K562 (cell line): Measurements from ENCODE around the gene ZNF346. TPM values are rescaled to one million over a fixed set of nuclear protein-coding genes. Genes with fewer than 3 reads are reported as not detected.

Experiments
- ATAC-seq: fragments of 200-7000 bp; cut with Tn5 transposase; 3 replicates; pipeline ENCODE4 v1.9.1; 2020; ENCODE audit warnings: moderate library complexity
- BruUV-seq: library from RNA; stranded (reverse); fragments of 400-500 nt; replicated peaks from 2 replicates; lab custom pipeline; 2021; lab: Mats Ljungman, UMichigan
- CTCF ChIA-PET: fragments of 300-600 bp; formaldehyde crosslinking; extraction: SDS; loops from one replicate; lab custom pipeline; 2021; ENCODE audit warnings: low intra/inter-chr PET ratio; lab: Yijun Ruan, JAX
- POLR2A ChIA-PET: fragments of 300-600, 350-650 bp; sonication (Branson Sonifier 250); formaldehyde crosslinking; extraction: SDS; loops from one replicate; lab custom pipeline; 2021; ENCODE audit warnings: antibody characterized with exemption, inconsistent platforms; lab: Yijun Ruan, JAX
- DNase-seq, 4 experiments: peaks; one replicate each; pipeline versions ENCODE4 v3.0.0 to v3.0.0-alpha.2; 2011 to 2018; ENCODE audit warnings: low spot score in 3 of 4, mixed read lengths in 3 of 4; ENCODE audit errors: extremely low read depth in 1 of 4
- FAIRE-seq: peaks from 2 replicates; lab custom pipeline; 2011; peaks lifted over from hg19 to GRCh38; lab: Jason Lieb, UNC
- H2AFZ ChIP-seq: 2 replicates; pipeline ENCODE4 v1.6.0; 2011; ENCODE audit warnings: low read depth, low read length, control low read depth, inconsistent platforms
- H3K27ac ChIP-seq: fragments of 200-600 bp; 3 replicates; pipeline ENCODE4 v1.8.0; 2011; ENCODE audit warnings: low read depth, mild to moderate bottlenecking, control low read depth, inconsistent platforms, low read length, moderate library complexity, mixed read lengths; ENCODE audit errors: extremely low read depth
- H3K27me3 ChIP-seq, 2 experiments: fragments of 300-600 bp in 1 of 2; 2 replicates in 1 of 2; 3 replicates in 1 of 2; pipeline versions ENCODE4 v1.6.0 to v1.8.0; 2011; ENCODE audit warnings: inconsistent platforms in 2 of 2, low read length in 2 of 2, mild to moderate bottlenecking in 1 of 2, mixed read lengths in 1 of 2, moderate library complexity in 1 of 2; ENCODE audit not compliant: control insufficient read depth in 2 of 2, insufficient read depth in 2 of 2
- H3K36me3 ChIP-seq: fragments of 300-600 bp; 3 replicates; pipeline ENCODE4 v1.8.0; 2011; ENCODE audit warnings: mild to moderate bottlenecking, low read length, inconsistent platforms; ENCODE audit not compliant: control insufficient read depth, insufficient read depth
- H3K4me1 ChIP-seq, 2 experiments: fragments of 200-600 bp in 1 of 2; replicated peaks in 1 of 2; 2 replicates in 1 of 2; 3 replicates in 1 of 2; pipeline versions ENCODE4 v1.5.1 to v1.8.0; 2011; ENCODE audit warnings: inconsistent platforms in 2 of 2, low read length in 2 of 2, mild to moderate bottlenecking in 1 of 2, mixed read lengths in 1 of 2, moderate library complexity in 1 of 2; ENCODE audit not compliant: control insufficient read depth in 2 of 2, insufficient read depth in 2 of 2
- H3K4me2 ChIP-seq: 2 replicates; pipeline ENCODE4 v1.6.1; 2011; ENCODE audit warnings: low read length, control low read depth, inconsistent platforms, mixed read lengths; ENCODE audit not compliant: insufficient read depth
- H3K4me3 ChIP-seq: fragments of 200-600 bp; sonication (generic), shearing (Covaris generic); 2 replicates; pipeline ENCODE4 v1.5.1; 2016; ENCODE audit warnings: control low read depth, inconsistent platforms
- H3K79me2 ChIP-seq: fragments of 200-600 bp; 3 replicates; pipeline ENCODE4 v1.8.0; 2011; ENCODE audit warnings: low read length, inconsistent platforms; ENCODE audit not compliant: control insufficient read depth, insufficient read depth
- H3K9ac ChIP-seq, 2 experiments: 2 replicates each; pipeline versions ENCODE4 v1.6.0 to v1.6.1; 2011; ENCODE audit warnings: low read depth in 2 of 2, low read length in 2 of 2, control low read depth in 1 of 2, inconsistent platforms in 1 of 2, mild to moderate bottlenecking in 1 of 2, mixed read lengths in 1 of 2; ENCODE audit not compliant: insufficient read depth in 1 of 2
- H3K9me1 ChIP-seq: one replicate; pipeline ENCODE4 v1.6.0; 2011; ENCODE audit warnings: inconsistent platforms, mild to moderate bottlenecking, low read length, moderate library complexity; ENCODE audit not compliant: control insufficient read depth, insufficient read depth
- H3K9me3 ChIP-seq: replicated peaks from 2 replicates; pipeline ENCODE4 v1.5.1; 2011; ENCODE audit warnings: low read depth, low read length, inconsistent platforms; ENCODE audit not compliant: control insufficient read depth, insufficient read depth
- H4K20me1 ChIP-seq: replicated peaks from 2 replicates; pipeline ENCODE4 v1.6.1; 2011; ENCODE audit warnings: low read length, inconsistent platforms, mixed read lengths; ENCODE audit not compliant: control insufficient read depth, insufficient read depth
- CXXC5 ChIP-seq: fragments of 250-450 bp; sonication (Bioruptor Pico); IDR thresholded peaks from 2 replicates; pipeline ENCODE4 v1.8.0; 2022; ENCODE audit warnings: inconsistent platforms, mild to moderate bottlenecking, moderate library complexity
- HBP1 ChIP-seq: fragments of 450-650 bp; formaldehyde crosslinking; IDR thresholded peaks from 2 replicates; pipeline ENCODE4 v1.4.0; 2022; ENCODE audit warnings: missing genetic modification characterization
- NKRF ChIP-seq: fragments of 450-650 bp; IDR thresholded peaks from 2 replicates; pipeline ENCODE4 v1.6.1; 2016; ENCODE audit warnings: borderline replicate concordance
- NR1H2 ChIP-seq: sonication (generic); formaldehyde crosslinking; IDR thresholded peaks from 2 replicates; pipeline ENCODE4 v1.4.0; 2020; ENCODE audit warnings: mild to moderate bottlenecking, missing genetic modification reagents
- PHTF2 ChIP-seq: fragments of 250-450 bp; sonication (Bioruptor Pico); IDR thresholded peaks from 2 replicates; pipeline ENCODE4 v1.5.0; 2021; ENCODE audit warnings: mild to moderate bottlenecking
- RBBP5 ChIP-seq: fragments of 200-600 bp; sonication (generic); IDR thresholded peaks from 2 replicates; pipeline ENCODE4 v1.6.1; 2012; ENCODE audit warnings: borderline replicate concordance, mild to moderate bottlenecking, low read length, control low read depth, inconsistent platforms; ENCODE audit not compliant: insufficient read depth, poor library complexity, severe bottlenecking
- SIX5 ChIP-seq, 2 experiments: IDR thresholded peaks; 2 replicates each; pipeline ENCODE4 v1.6.1; 2011; ENCODE audit warnings: low read length in 2 of 2, borderline replicate concordance in 1 of 2, low read depth in 1 of 2, mild to moderate bottlenecking in 1 of 2, moderate library complexity in 1 of 2; ENCODE audit not compliant: insufficient read depth in 1 of 2
- SMAD4 ChIP-seq: fragments of 250-450 bp; sonication (Bioruptor Pico); conservative IDR thresholded peaks from 2 replicates; pipeline ENCODE4 v1.8.0; 2021; ENCODE audit warnings: inconsistent platforms, mild to moderate bottlenecking, moderate library complexity
- STAG1 ChIP-seq: sonication (generic); formaldehyde crosslinking; IDR thresholded peaks from 2 replicates; pipeline ENCODE4 v1.5.0; 2020; ENCODE audit warnings: missing genetic modification reagents, borderline replicate concordance
- THAP12 ChIP-seq: fragments of 250-450 bp; sonication (Bioruptor Pico); IDR thresholded peaks from 2 replicates; pipeline ENCODE4 v1.9.0; 2021; ENCODE audit warnings: mild to moderate bottlenecking, inconsistent platforms
- ZBTB26 ChIP-seq: fragments of 450-650 bp; formaldehyde crosslinking; IDR thresholded peaks from 2 replicates; pipeline ENCODE4 v1.4.0; 2022; ENCODE audit warnings: missing genetic modification characterization
- ZNF354B ChIP-seq: fragments of 250-450 bp; sonication (Bioruptor Pico); IDR thresholded peaks from 2 replicates; pipeline ENCODE4 v1.4.0; 2020
- ZNF586 ChIP-seq: fragments of 450-650 bp; formaldehyde crosslinking; conservative IDR thresholded peaks from 2 replicates; pipeline ENCODE4 v1.4.0; 2020; ENCODE audit warnings: mild to moderate bottlenecking, moderate library complexity
- ZNF695 ChIP-seq: fragments of 450-650 bp; formaldehyde crosslinking; IDR thresholded peaks from 2 replicates; pipeline ENCODE4 v1.4.0; 2020; ENCODE audit warnings: mild to moderate bottlenecking, moderate library complexity
- WGBS: fragments of 100-300 bp; shearing (Covaris generic); methylation state at CpG from one replicate; pipeline ENCODE4 v1.1.6; 2016; ENCODE audit warnings: low coverage, mixed read lengths; ENCODE audit not compliant: insufficient coverage; ENCODE audit errors: missing lambda C conversion rate; 5-methylcytosine and 5-hydroxymethylcytosine counted together
- in situ Hi-C: fragments of 300-500 bp; cut with MboI; formaldehyde crosslinking; loops from 4 replicates; pipeline ENCODE4 v1.15.0; 2018; ENCODE audit warnings: inconsistent platforms, mixed read lengths
- intact Hi-C: fragments of 100-400 bp; cut with micrococcal nuclease; formaldehyde crosslinking; loops from 2 replicates; pipeline ENCODE4 v1.14.2; 2022
- polyA plus RNA-seq, 8 experiments: library from polyadenylated mRNA; depleted of rRNA in 4 of 8; stranded (reverse) in 5 of 8; unstranded in 3 of 8; fragments of >200 nt; fragmentation: Nextera tagmentation in 2 of 8; fragmentation: Illumina TruSeq in 1 of 8; extraction: Ambion mirVana in 2 of 8; extraction: Trizol in 1 of 8; gene quantifications; 2 replicates each; pipeline versions ENCODE4 v1.2.1 to v1.2.3, GENCODE V29; 2011 to 2014; ENCODE audit warnings: inconsistent platforms in 1 of 8, missing spikeins in 1 of 8
- total RNA-seq, 7 experiments: library from RNA; depleted of rRNA in 6 of 7; stranded (reverse); fragments of >200 nt in 6 of 7; fragmentation: Illumina TruSeq in 2 of 7; extraction: Trizol in 2 of 7; gene quantifications; 2 replicates each; pipeline versions ENCODE4 v1.2.1 to v1.2.3, GENCODE V29; 2011 to 2021; ENCODE audit warnings: low replicate concordance in 1 of 7

ZNF346 gene
- total and polyA plus RNA-seq, 9 of the 15 experiments (the other 6 are each of a cell fraction or from before 2014, with no cell fraction given): 5.0 to 25.1 (median 20.1) TPM

GRCh38 chr5:177035976-177036375, 13.5 kb downstream of the ZNF346 start (continued):
- TF ChIP-seq NKRF: no peak
- TF ChIP-seq, all 486 proteins: peak for 0

GRCh38 chr5:177036443-177036842, 13.9 kb downstream of the ZNF346 start:
- Histone ChIP-seq H4K20me1 (no peaks in the 10 kb centered on the region; the same call in 1 of the 2 replicates), H2AFZ (no peak overlapping the region), H3K27me3 (no peaks in the 10 kb centered on the region), H3K9ac (peak overlapping the region in 1 of 2 experiments; percentile 15; a peak in 1 of 4 replicates), H3K4me2 (no peak overlapping the region), H3K27ac (no peak overlapping the region), H3K4me3 (no peak overlapping the region), H3K79me2 (peaks cover 50% of the 10 kb centered on the region), H3K36me3 (peaks cover 46% of the 10 kb centered on the region), H3K9me3 (no peaks in the 10 kb centered on the region), H3K4me1 (no peaks in the 10 kb centered on the region; a peak in 1 of 5 replicates), H3K9me1 (no peaks in the 10 kb centered on the region)
- ATAC-seq (no peak), FAIRE-seq (no peak), DNase-seq (no peak)
- CTCF ChIA-PET: no interaction called here
- intact Hi-C loops (no loop called here), in situ Hi-C loops (no loop called here)
- 81% methylated on average over 5 of the region's 5 CpGs for WGBS
- BruUV-seq: no TSS peak
- POLR2A ChIA-PET: interaction anchor here (0.7 to 1.3 kb wide), 2 partner anchors 10 to 127 kb away, joined by 3 read pairs; no protein-coding TSS in a partner anchor
- no peak for TF ChIP-seq RBBP5
- TF ChIP-seq STAG1 (CRISPR knock-in tag): no peak
- no peak for TF ChIP-seq PHTF2
- TF ChIP-seq HBP1 (CRISPR knock-in tag): no peak
- no peak for TF ChIP-seq THAP12
- no peak for TF ChIP-seq CXXC5 (CRISPR knock-in tag)
- no peak for TF ChIP-seq NR1H2 (CRISPR knock-in tag)
- TF ChIP-seq ZNF354B (CRISPR knock-in tag): no peak
- TF ChIP-seq ZNF695: no peak
- no peak for TF ChIP-seq ZBTB26 (CRISPR knock-in tag)
- no peak for TF ChIP-seq SMAD4 (CRISPR knock-in tag)
- TF ChIP-seq ZNF586 (CRISPR knock-in tag): no peak
- TF ChIP-seq SIX5 (IDR thresholded peaks at IDR 0.05; ENCODE audit: borderline replicate concordance in 1 of 2, insufficient read depth in 1 of 2, low read depth in 1 of 2, low read length in 2 of 2): no peak
